ENCODE data around the gene MEFV.

MEFV gene

DNA sequence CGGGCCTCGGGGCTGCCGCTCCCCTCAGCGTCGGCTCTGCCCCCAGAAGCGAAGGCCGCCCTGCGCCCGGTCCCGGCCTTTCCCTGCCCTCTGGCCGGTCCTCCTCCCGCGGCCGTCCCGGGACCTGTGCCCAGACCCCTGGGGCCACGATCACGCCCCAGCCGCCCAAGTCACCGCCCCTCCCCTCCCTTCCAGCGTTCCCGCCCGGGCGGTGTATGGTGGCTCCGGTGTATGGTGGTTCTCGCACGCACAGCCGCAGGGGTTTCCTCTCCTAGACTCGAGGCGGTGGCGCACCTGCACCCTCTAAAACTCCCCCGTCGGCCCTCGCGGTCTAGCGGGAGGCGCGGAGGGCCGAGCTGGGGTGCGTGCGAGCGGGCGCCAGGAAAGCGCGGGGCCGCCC, 38.8 kb upstream of the MEFV start:
- TF ChIP-seq, protein P1, sequence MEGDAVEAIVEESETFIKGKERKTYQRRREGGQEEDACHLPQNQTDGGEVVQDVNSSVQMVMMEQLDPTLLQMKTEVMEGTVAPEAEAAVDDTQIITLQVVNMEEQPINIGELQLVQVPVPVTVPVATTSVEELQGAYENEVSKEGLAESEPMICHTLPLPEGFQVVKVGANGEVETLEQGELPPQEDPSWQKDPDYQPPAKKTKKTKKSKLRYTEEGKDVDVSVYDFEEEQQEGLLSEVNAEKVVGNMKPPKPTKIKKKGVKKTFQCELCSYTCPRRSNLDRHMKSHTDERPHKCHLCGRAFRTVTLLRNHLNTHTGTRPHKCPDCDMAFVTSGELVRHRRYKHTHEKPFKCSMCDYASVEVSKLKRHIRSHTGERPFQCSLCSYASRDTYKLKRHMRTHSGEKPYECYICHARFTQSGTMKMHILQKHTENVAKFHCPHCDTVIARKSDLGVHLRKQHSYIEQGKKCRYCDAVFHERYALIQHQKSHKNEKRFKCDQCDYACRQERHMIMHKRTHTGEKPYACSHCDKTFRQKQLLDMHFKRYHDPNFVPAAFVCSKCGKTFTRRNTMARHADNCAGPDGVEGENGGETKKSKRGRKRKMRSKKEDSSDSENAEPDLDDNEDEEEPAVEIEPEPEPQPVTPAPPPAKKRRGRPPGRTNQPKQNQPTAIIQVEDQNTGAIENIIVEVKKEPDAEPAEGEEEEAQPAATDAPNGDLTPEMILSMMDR (IDR thresholded peaks at IDR 0.05; ENCODE audit: control insufficient read depth, extremely low read depth, insufficient read depth): no peak
- DNase-seq (ENCODE audit: low read depth): no peak

DNA sequence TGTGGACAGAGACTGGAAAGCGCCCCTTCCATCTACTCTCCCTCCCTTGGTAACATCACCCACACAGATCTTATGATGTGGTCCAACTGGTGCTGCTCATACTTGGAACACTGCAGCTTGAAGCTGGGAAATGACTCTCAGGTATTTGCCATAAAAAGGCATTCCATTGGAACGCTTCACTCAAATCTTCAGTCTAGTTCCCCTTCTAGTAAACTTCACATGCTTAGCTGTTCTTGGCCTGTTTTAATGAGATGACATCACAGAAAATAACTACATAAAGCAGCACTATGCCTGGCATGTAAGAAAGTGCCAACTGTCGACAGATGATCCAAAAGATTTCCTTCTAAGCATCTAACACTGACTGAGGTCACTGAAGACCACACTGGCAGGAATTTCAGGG, 36.2 kb upstream of the MEFV start:
- TF ChIP-seq, protein P1 (IDR thresholded peaks at IDR 0.05; ENCODE audit: control insufficient read depth, extremely low read depth, insufficient read depth): no peak
- no peak overlapping the region for H3K4me3 ChIP-seq (ENCODE audit: low read depth, low read length)
- DNase-seq (ENCODE audit: low read depth): no peak

More for the DNA sequence above, 38.8 kb upstream of the MEFV start:
- no peak overlapping the region for H3K4me3 ChIP-seq (ENCODE audit: low read depth, low read length)

DNA sequence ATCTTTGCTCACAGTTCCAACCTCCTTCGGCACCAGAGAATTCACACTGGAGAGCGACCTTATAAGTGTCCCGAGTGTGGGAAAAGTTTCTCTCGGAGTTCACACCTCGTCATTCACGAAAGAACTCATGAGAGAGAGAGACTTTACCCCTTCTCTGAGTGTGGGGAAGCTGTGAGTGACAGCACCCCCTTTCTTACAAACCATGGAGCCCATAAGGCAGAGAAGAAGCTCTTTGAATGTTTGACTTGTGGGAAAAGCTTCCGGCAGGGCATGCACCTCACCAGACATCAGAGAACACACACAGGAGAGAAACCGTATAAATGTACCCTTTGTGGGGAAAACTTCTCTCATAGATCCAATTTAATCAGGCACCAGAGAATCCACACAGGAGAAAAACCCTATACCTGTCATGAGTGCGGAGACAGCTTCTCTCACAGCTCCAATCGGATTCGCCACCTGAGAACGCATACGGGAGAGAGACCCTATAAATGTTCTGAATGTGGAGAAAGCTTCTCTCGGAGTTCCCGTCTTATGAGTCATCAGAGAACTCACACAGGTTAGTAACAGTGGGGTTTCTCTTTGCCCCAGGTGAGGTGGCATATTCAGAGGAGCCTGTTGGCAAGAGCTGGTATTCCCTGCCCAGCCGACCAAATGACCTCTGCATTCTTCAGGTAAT, 33.7 kb upstream of the MEFV start:
- TF ChIP-seq, protein P1 (IDR thresholded peaks at IDR 0.05; ENCODE audit: control insufficient read depth, extremely low read depth, insufficient read depth): no peak
- H3K4me3 ChIP-seq (ENCODE audit: low read depth, low read length): no peak overlapping the region

DNA sequence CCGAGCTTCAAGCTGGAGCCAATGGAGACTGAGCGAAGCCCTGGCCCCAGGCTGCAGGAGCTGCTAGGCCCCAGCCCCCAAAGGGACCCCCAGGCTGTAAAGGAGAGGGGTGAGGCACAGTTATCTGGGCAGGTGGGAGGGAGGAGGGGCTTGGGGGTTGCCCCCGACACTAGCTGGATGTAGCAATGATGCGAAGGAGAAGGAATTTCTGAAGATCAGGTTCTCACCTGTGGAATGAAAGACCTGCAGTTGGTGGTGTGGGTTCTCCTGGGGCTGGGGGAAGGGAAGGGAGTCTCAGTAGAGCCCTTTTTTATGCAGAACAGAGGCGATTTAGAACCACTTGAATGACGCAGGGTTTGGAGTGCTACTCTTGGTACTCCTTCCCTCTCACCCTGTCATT, 28.7 kb upstream of the MEFV start:
- no peak for DNase-seq (ENCODE audit: low read depth)
- TF ChIP-seq, protein P1 (IDR thresholded peaks at IDR 0.05; ENCODE audit: control insufficient read depth, extremely low read depth, insufficient read depth): no peak
- peak overlapping the region; percentile 100 for H3K4me3 ChIP-seq (ENCODE audit: low read depth, low read length)

More for the DNA sequence above, 33.7 kb upstream of the MEFV start:
- no peak for DNase-seq (ENCODE audit: low read depth)

DNA sequence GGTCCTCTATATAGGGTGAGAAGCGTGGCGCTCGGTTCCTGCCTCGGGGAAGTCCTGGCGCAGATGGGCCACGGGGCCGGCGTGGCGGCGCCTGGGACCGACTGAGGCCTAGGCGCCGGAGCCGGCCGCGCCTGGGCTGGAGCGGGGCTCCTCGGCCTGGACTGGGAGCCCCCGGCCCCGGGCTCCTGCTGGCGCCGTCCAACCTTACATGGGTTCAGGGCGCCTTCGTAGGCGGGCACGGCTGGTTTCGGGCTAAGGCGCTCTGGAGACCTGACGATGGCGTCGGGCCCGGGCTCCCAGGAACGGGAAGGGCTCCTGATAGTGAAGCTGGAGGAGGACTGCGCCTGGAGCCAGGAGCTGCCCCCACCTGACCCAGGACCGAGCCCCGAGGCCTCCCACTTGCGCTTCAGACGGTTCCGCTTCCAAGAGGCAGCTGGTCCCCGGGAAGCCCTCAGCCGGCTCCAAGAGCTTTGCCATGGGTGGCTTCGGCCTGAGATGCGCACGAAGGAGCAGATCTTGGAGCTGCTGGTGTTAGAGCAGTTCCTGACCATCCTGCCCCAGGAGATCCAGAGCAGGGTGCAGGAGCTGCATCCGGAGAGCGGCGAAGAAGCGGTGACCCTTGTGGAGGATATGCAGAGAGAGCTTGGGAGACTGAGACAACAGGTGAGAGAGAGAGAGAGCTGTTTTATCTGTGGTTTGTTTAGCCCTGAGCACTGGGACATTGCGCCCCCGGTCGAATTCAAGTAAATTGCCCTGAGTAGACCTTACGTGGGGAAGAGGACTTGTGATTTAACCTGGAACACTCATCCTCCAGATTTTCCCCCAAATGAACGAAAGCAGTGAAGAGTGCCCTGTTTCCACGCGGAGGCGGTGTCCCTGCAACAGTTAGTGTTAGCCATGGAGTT, 27.4 kb upstream of the MEFV start:
- peak overlapping the region; percentile 100 for H3K4me3 ChIP-seq (ENCODE audit: low read depth, low read length)
- TF ChIP-seq, protein P1 (IDR thresholded peaks at IDR 0.05; ENCODE audit: control insufficient read depth, extremely low read depth, insufficient read depth): no peak
- DNase-seq (ENCODE audit: low read depth): no peak

DNA sequence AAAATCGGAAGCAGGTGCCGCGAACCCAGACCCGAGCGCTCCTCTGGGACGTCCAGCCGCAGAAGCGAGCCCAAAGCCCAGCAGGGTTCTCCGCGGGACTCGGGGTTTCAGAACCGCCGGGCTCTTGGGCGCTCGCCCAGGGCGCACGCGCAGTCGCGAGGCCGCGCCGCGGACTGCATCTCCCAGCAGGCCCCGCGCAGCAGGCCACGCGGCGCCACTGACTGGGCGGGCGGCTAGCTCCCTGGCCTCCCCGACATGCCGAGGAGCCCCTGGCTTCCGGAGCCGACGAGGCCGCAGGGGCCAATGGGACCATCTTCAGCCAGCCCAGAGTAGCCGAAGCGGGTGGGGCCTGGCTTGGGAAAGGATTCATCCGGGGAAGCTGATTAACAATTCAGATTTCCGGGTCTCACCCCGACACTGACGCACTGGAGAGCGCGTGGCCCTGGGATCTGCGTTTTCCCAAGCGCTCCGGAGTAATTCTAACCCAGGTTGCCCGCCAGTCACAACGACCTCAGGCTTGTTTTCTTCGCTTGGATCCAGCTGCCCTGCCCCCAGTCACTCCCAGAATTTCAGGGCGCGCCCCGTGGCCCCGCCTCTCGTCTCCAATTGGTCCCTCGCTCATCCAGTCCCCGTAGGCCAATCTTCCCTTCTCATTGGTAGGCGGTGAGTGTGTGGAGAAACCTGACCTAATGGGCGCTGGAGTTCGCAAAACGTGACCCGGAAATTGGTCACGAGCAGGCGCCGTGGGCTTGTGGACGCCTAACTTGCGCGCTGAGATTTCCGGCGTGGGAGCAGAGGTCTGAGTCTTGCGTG, 26.5 kb upstream of the MEFV start, which contains the start of gene ZNF263:
Gene ZNF263, plus strand, starts transcription at position 762 of the 813 bp plus-strand sequence. CDS start 328 bp downstream, outside the sequence.
- peak; percentile 96 for DNase-seq (ENCODE audit: low read depth)
- H3K4me3 ChIP-seq (ENCODE audit: low read depth, low read length): peak within 1 kb of the TSS; percentile 100
- TF ChIP-seq, protein P1 (IDR thresholded peaks at IDR 0.05; ENCODE audit: control insufficient read depth, extremely low read depth, insufficient read depth): no peak
